Natural killer cell (primary cell): ENCODE measurements around the gene DCUN1D5. TPM values are rescaled to one million over a fixed set of nuclear protein-coding genes. Genes with fewer than 3 reads are reported as not detected.

Source experiments
- ATAC-seq, 3 donors: fragments of 150-1000 bp in 2 of 3; fragments of 200-7000 bp in 1 of 3; cut with Tn5 transposase; 1 replicate in 1 of 3; 2 replicates in 2 of 3; pipeline ENCODE4 v1.10.0; 2021; ENCODE audit warnings: mild to moderate bottlenecking in 2 of 3, moderate library complexity in 2 of 3
- DNase-seq, 2 donors: peaks; one replicate each; pipeline versions ENCODE4 v3.0.0 to v3.0.0-alpha.2; 2013 to 2021; ENCODE audit warnings: mixed read lengths in 1 of 2
- H3K27ac ChIP-seq: one replicate; pipeline ENCODE4 v1.5.1; 2013; ENCODE audit warnings: mild to moderate bottlenecking, low read length
- H3K27me3 ChIP-seq: one replicate; pipeline ENCODE4 v1.6.1; 2013; ENCODE audit warnings: low read length; ENCODE audit not compliant: control insufficient read depth, insufficient read depth
- H3K36me3 ChIP-seq: one replicate; pipeline ENCODE4 v1.6.1; 2013; ENCODE audit warnings: low read length; ENCODE audit not compliant: control insufficient read depth, insufficient read depth
- H3K4me1 ChIP-seq: one replicate; pipeline ENCODE4 v1.6.1; 2013; ENCODE audit warnings: low read length; ENCODE audit not compliant: control insufficient read depth, insufficient read depth
- H3K4me3 ChIP-seq: one replicate; pipeline ENCODE4 v1.5.1; 2013; ENCODE audit warnings: low read length
- H3K9me3 ChIP-seq: one replicate; pipeline ENCODE4 v1.6.1; 2013; ENCODE audit warnings: low read length; ENCODE audit not compliant: control insufficient read depth, insufficient read depth
- H3K27ac Mint-ChIP-seq, 2 donors: one replicate each; pipeline ENCODE4 v1.8.0; 2022; ENCODE audit warnings: mild to moderate bottlenecking in 2 of 2, mixed read lengths in 2 of 2, moderate library complexity in 1 of 2
- H3K27me3 Mint-ChIP-seq, 2 donors: one replicate each; pipeline ENCODE4 v1.8.0; 2022; ENCODE audit warnings: low read depth in 2 of 2, mixed read lengths in 2 of 2
- H3K36me3 Mint-ChIP-seq: one replicate; pipeline ENCODE4 v1.8.0; 2022; ENCODE audit warnings: mixed read lengths
- H3K4me1 Mint-ChIP-seq, 2 donors: one replicate each; pipeline ENCODE4 v1.8.0; 2022; ENCODE audit warnings: mixed read lengths in 2 of 2
- H3K4me3 Mint-ChIP-seq: one replicate; pipeline ENCODE4 v1.8.0; 2022; ENCODE audit warnings: mild to moderate bottlenecking, moderate library complexity, mixed read lengths
- H3K9me3 Mint-ChIP-seq, 2 donors: one replicate each; pipeline ENCODE4 v1.8.0; 2022; ENCODE audit warnings: mixed read lengths in 2 of 2
- CTCF ChIP-seq: fragments of 200-600 bp; IDR thresholded peaks from one replicate; pipeline ENCODE4 v1.8.0; 2022; ENCODE audit warnings: antibody characterized with exemption
- WGBS: methylation state at CpG from one replicate; pipeline ENCODE4 v1.1.7; 2013; ENCODE audit warnings: missing lambda C conversion rate; ENCODE audit not compliant: insufficient coverage; 5-methylcytosine and 5-hydroxymethylcytosine counted together
- intact Hi-C: fragments of 100-400 bp; cut with micrococcal nuclease; formaldehyde crosslinking; loops from one replicate; pipeline ENCODE4 v1.14.2; 2022
- total RNA-seq, 4 donors: library from RNA; stranded (reverse); fragments of 120-200 nt in 1 of 4; gene quantifications; one replicate each; pipeline versions ENCODE4 v1.2.3 to v1.2.4, GENCODE V29; 2013 to 2022

DCUN1D5 gene
- total RNA-seq, 3 donors from 2014 or later (not counting 1 experiment from before 2014, with no cell fraction given) = 11.2 to 16.8 (median 15.2) TPM

GRCh38 chr11:103024086-103024485, 67.9 kb downstream of the DCUN1D5 start:
- Histone ChIP-seq H3K27me3 (peaks cover 2% of the 10 kb centered on the region), H3K9me3 (no peaks in the 10 kb centered on the region), H3K27ac (no peak overlapping the region), H3K4me1 (no peaks in the 10 kb centered on the region), H3K36me3 (no peaks in the 10 kb centered on the region), H3K4me3 (no peak overlapping the region)
- no peak for ATAC-seq
- Mint-ChIP-seq H3K9me3 (peaks cover 3 to 4% of the 10 kb centered on the region in 2 donors), H3K36me3 (no peaks in the 10 kb centered on the region), H3K4me1 (no peaks in the 10 kb centered on the region), H3K27me3 (peaks cover 9 to 15% of the 10 kb centered on the region in 2 donors), H3K4me3 (no peak overlapping the region), H3K27ac (no peak overlapping the region)
- intact Hi-C loops = no loop called here
- 93% methylated on average over 3 of the region's 3 CpGs for WGBS
- TF ChIP-seq CTCF = no peak
- DNase-seq = no peak

GRCh38 chr11:103016031-103016430, 75.9 kb downstream of the DCUN1D5 start:
- Mint-ChIP-seq H3K36me3 (no peaks in the 10 kb centered on the region), H3K9me3 (peaks cover 4 to 5% of the 10 kb centered on the region in 2 donors), H3K4me1 (no peaks in the 10 kb centered on the region), H3K4me3 (no peak overlapping the region), H3K27me3 (peaks cover 8 to 10% of the 10 kb centered on the region in 2 donors), H3K27ac (no peak overlapping the region)
- Histone ChIP-seq H3K4me3 (no peak overlapping the region), H3K36me3 (no peaks in the 10 kb centered on the region), H3K27me3 (peaks cover 2% of the 10 kb centered on the region), H3K4me1 (no peaks in the 10 kb centered on the region), H3K9me3 (no peaks in the 10 kb centered on the region), H3K27ac (no peak overlapping the region)
- intact Hi-C loops = no loop called here
- DNase-seq (no peak), ATAC-seq (no peak)
- WGBS = 60% methylated on average over 1 of the region's 1 CpG
- TF ChIP-seq CTCF = no peak

GRCh38 chr11:103013421-103013820, 78.5 kb downstream of the DCUN1D5 start:
- ATAC-seq = no peak
- no peaks in the 10 kb centered on the region for H3K4me1 Mint-ChIP-seq
- WGBS = 79% methylated on average over 1 of the region's 1 CpG

More at GRCh38 chr11:103013421-103013820, 78.5 kb downstream of the DCUN1D5 start:
- H3K27ac Mint-ChIP-seq = no peak overlapping the region
- H3K9me3 ChIP-seq = peaks cover 13% of the 10 kb centered on the region
- H3K27me3 ChIP-seq = peaks cover 2% of the 10 kb centered on the region
- H3K36me3 ChIP-seq = no peaks in the 10 kb centered on the region
- no peak overlapping the region for H3K4me3 Mint-ChIP-seq
- no peak for DNase-seq
- H3K36me3 Mint-ChIP-seq = peaks cover 7% of the 10 kb centered on the region
- peaks cover 4 to 11% of the 10 kb centered on the region in 2 donors for H3K9me3 Mint-ChIP-seq
- no peak for TF ChIP-seq CTCF
- H3K4me3 ChIP-seq = no peak overlapping the region
- intact Hi-C loops = no loop called here
- peaks cover 0 to 13% of the 10 kb centered on the region in 2 donors for H3K27me3 Mint-ChIP-seq
- H3K4me1 ChIP-seq = no peaks in the 10 kb centered on the region
- no peak overlapping the region for H3K27ac ChIP-seq

Other genes with a start within 250 kb of the DCUN1D5 start
- not detected for gene MMP3, start 248.6 kb downstream of the DCUN1D5 start, total RNA-seq
- not detected for gene MMP12, start 217.2 kb downstream of the DCUN1D5 start, total RNA-seq
- not detected for gene MMP13, start 136.4 kb downstream of the DCUN1D5 start, total RNA-seq
- 1 to 10 TPM; 4.1 to 7.5 (median 4.4) TPM for gene DYNC2H1, start 17.3 kb upstream of the DCUN1D5 start, total RNA-seq